Testis (tissue), 3 donors: Measurements from ENCODE around the gene CLEC7A. TPM values are rescaled to one million over a fixed set of nuclear protein-coding genes. Genes with fewer than 3 reads are reported as not detected.
A peak's percentile ranks its signal among the peaks of the same experiment; 100 is the strongest.

ENCODE experiments used
- DNase-seq: peaks from one replicate; pipeline ENCODE4 v3.0.0-alpha.2; 2019
- H3K27ac ChIP-seq, 2 donors: fragments of 200-600 bp; sonication (generic); one replicate each; pipeline ENCODE4 v1.5.1; 2019
- H3K27me3 ChIP-seq: fragments of 200-600 bp; sonication (generic); one replicate; pipeline ENCODE4 v1.5.1; 2019
- H3K36me3 ChIP-seq: fragments of 200-600 bp; sonication (generic); one replicate; pipeline ENCODE4 v1.5.1; 2017; ENCODE audit warnings: low read depth; ENCODE audit errors: missing control alignments
- H3K4me1 ChIP-seq: fragments of 200-600 bp; sonication (generic); one replicate; pipeline ENCODE4 v1.5.1; 2019
- H3K4me3 ChIP-seq, 2 donors: fragments of 200-600 bp; sonication (generic); one replicate each; pipeline ENCODE4 v1.5.1; 2017 to 2019
- H3K9me3 ChIP-seq: fragments of 200-600 bp; sonication (generic); one replicate; pipeline ENCODE4 v1.5.1; 2017
- POLR2A ChIP-seq: fragments of 450-650 bp; IDR thresholded peaks from one replicate; pipeline ENCODE4 v1.6.1; 2017; ENCODE audit warnings: antibody characterized with exemption, mild to moderate bottlenecking, moderate library complexity
- WGBS, 2 donors: methylation state at CpG; one replicate each; pipeline ENCODE4 v1.1.5; 2018; 5-methylcytosine and 5-hydroxymethylcytosine counted together
- intact Hi-C: fragments of 100-400 bp; cut with DNase I; formaldehyde crosslinking; loops from one replicate; pipeline ENCODE4 v1.15.1; 2023; ENCODE audit warnings: low total_unique reads
- polyA plus RNA-seq: library from polyadenylated mRNA; stranded (reverse); fragments of 350-450 nt; fragmentation: Illumina TruSeq; extraction: RNeasy Lipid Tissue Mini Kit (QIAGEN cat#74804); gene quantifications from one replicate; pipeline ENCODE4 v1.2.3, GENCODE V29; 2014; ENCODE audit warnings: low read depth, low replicate concordance; ENCODE audit not compliant: insufficient read depth
- total RNA-seq, 2 donors: library from RNA; depleted of rRNA; stranded (reverse); fragments of >200 nt; gene quantifications; one replicate each; pipeline ENCODE4 v1.2.3, GENCODE V29; 2016
- TF ChIP-seq, protein P1 (sequence below), 3 experiments: fragments of 450-650 bp in 2 of 3; fragments of 200-600 bp in 1 of 3; sonication (generic) in 1 of 3; IDR thresholded peaks; one replicate each; pipeline ENCODE4 v1.5.1; 2016 to 2019; ENCODE audit warnings: antibody characterized with exemption in 3 of 3, mild to moderate bottlenecking in 2 of 3, moderate library complexity in 1 of 3

The CLEC7A gene
- total and polyA plus RNA-seq, 3 donors from 2014 or later, result 1.9 to 4.8 (median 4.4) TPM

DNA sequence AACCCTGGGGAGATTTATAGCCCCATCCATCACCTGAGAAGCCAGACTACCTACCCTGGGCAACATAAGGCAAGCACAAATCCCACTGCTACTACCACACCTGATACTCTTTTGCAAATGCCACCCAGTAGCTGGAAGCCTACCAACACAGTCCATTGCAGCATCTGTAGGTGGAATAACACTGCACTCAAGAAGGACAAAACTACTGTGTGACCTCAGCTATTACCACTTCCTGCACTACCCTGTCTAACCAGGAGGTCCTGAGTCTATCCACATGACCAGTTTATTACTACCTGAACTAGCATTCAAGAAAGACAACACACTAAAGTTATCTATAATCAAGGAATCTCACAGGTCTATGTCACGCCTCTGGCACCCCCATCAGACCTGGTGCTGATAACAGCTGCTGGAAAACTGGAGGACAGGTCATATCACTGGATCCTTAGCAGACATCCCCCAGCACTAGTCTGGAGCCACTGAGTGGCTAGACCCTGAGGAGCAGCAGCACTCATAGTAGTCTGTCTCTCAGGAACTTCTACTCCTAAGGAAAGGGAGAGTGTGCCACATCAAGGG is 28.3 kb downstream of the CLEC7A start:
- no peak overlapping the region for H3K4me3 ChIP-seq
- intact Hi-C loops, result no loop called here
- TF ChIP-seq POLR2A, result no peak
- TF ChIP-seq, protein P1, sequence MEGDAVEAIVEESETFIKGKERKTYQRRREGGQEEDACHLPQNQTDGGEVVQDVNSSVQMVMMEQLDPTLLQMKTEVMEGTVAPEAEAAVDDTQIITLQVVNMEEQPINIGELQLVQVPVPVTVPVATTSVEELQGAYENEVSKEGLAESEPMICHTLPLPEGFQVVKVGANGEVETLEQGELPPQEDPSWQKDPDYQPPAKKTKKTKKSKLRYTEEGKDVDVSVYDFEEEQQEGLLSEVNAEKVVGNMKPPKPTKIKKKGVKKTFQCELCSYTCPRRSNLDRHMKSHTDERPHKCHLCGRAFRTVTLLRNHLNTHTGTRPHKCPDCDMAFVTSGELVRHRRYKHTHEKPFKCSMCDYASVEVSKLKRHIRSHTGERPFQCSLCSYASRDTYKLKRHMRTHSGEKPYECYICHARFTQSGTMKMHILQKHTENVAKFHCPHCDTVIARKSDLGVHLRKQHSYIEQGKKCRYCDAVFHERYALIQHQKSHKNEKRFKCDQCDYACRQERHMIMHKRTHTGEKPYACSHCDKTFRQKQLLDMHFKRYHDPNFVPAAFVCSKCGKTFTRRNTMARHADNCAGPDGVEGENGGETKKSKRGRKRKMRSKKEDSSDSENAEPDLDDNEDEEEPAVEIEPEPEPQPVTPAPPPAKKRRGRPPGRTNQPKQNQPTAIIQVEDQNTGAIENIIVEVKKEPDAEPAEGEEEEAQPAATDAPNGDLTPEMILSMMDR (IDR thresholded peaks at IDR 0.05), result no peak
- H3K27me3 ChIP-seq, result no peaks in the 10 kb centered on the region
- DNase-seq, result no peak
- 100% methylated on average over 1 of the region's 1 CpG for WGBS, 2 donors
- H3K4me1 ChIP-seq, result peaks cover 11% of the 10 kb centered on the region
- no peaks in the 10 kb centered on the region for H3K36me3 ChIP-seq
- no peaks in the 10 kb centered on the region for H3K9me3 ChIP-seq
- H3K27ac ChIP-seq, result no peak overlapping the region

DNA sequence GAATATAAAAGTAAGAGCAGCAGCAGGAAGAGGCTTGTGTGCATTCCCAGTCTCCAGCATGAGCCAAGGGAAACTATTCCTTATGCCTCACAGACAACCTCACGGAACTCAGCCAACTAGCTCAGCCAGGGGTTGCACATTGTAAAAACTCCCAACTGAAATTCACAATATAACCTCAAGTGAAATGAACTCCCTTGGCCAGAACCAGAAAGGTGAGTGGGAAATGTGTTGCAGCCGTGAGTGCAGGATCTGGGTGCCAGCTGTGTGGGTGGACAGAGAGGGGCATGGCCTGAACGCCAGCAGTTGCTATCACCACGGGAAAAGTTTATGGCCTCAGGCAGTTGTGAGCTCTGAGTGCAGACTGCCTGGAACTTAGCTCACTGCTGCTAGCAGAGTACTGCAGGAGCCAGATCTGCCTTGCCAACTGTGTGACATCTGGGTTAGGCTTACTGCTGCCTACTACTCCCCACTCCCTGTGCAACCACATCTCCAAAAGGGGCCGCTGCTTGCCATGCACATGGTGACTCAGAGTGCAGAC is 28.9 kb downstream of the CLEC7A start:
- Histone ChIP-seq H3K4me1 (peaks cover 11% of the 10 kb centered on the region), H3K27me3 (no peaks in the 10 kb centered on the region), H3K27ac (peak overlapping the region in 1 of 2 donors; percentile 46), H3K36me3 (no peaks in the 10 kb centered on the region), H3K9me3 (no peaks in the 10 kb centered on the region), H3K4me3 (no peak overlapping the region)
- 35 to 44% methylated on average over 2 to 5 of the region's 5 CpGs for WGBS, 2 donors
- peak; percentile 50 for DNase-seq
- TF ChIP-seq, protein P1 (IDR thresholded peaks at IDR 0.05), result no peak
- no peak for TF ChIP-seq POLR2A
- intact Hi-C loops, result no loop called here

DNA sequence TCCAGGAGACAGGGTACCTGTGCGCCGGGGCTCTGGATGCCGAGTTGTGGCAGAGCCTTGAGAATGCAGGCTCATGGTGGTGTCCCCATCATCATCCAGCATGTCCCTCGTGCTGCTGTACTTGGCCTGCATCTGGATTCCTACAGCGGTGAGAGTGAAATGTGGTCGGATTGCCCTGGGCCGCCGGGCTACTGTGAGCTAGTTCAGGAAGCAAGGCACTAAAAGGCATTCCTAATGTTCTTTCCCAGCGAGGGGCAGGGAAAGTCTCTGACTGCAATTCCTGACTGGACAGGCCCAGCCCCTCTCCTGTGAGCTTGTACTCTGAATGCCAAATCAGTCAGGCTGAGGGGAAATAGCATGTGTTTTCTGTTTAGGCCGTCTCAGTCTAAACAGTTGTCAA is 31.2 kb downstream of the CLEC7A start, which contains the start of gene CLEC1A:
Gene CLEC1A (minus strand): TSS at position 195 of the 400 bp plus-strand sequence. CDS start 63 bp downstream, at position 132.
- intact Hi-C loops, result no loop called here
- Histone ChIP-seq H3K27me3 (no peaks in the 10 kb centered on the region), H3K4me3 (no peak within 1 kb of the TSS), H3K4me1 (peaks cover 11% of the 10 kb centered on the region), H3K36me3 (no peaks in the 10 kb centered on the region), H3K9me3 (no peaks in the 10 kb centered on the region), H3K27ac (peak within 1 kb of the TSS; percentile 19 to 70)
- peak; percentile 21 for DNase-seq
- 39 to 58% methylated on average over 10 of the region's 10 CpGs for WGBS, 2 donors
- TF ChIP-seq POLR2A, result no peak
- TF ChIP-seq, protein P1 (IDR thresholded peaks at IDR 0.05), result no peak

DNA sequence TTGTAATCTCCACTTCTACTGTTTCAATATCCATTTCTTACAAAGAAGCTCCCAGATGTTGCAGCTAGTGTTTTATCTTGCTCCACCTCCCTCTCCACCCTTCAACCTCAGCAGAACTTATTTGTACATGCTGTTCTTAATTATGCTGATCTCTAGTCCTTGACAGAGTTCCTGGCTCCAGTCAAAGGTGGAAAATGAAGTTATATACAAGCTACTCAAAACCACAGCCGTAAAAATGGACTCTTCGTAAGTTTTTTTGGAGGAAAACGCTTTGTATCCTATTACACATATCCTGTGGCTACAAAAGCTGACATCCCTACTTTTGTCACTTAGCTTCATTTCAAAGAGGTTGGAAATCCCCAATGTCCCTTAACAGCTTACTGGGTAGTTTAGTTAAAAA is 32.5 kb downstream of the CLEC7A start:
- Histone ChIP-seq H3K27ac (peak overlapping the region in 1 of 2 donors; percentile 70), H3K36me3 (no peaks in the 10 kb centered on the region), H3K4me1 (peaks cover 11% of the 10 kb centered on the region), H3K4me3 (no peak overlapping the region), H3K27me3 (no peaks in the 10 kb centered on the region), H3K9me3 (no peaks in the 10 kb centered on the region)
- TF ChIP-seq, protein P1 (IDR thresholded peaks at IDR 0.05), result no peak
- no peak for TF ChIP-seq POLR2A
- no peak for DNase-seq
- intact Hi-C loops, result no loop called here
- 16 to 23% methylated on average over 3 of the region's 3 CpGs for WGBS, 2 donors

DNA sequence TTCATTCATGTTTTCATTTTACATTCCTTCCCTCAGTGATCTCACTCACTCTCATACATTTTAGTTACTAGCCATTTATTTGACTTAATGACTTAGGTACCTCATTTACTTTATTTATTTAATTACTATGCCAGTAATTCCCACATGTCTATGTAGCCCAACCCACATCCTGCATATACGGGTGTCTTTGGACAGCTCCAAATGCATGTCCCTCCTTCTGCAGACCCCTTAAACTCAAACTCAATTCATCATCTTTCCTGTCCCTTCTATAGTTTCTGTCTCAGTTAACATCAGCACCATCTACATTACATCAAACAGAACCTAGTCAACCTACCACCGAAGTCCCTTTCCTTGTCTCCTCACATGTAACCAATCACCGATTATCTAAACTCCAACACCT is 34.0 kb downstream of the CLEC7A start:
- intact Hi-C loops, result no loop called here
- H3K4me1 ChIP-seq, result peaks cover 3% of the 10 kb centered on the region
- no peak overlapping the region for H3K4me3 ChIP-seq

More for the DNA sequence above, 34.0 kb downstream of the CLEC7A start:
- Histone ChIP-seq H3K9me3 (no peaks in the 10 kb centered on the region), H3K27ac (no peak overlapping the region), H3K36me3 (no peaks in the 10 kb centered on the region), H3K27me3 (no peaks in the 10 kb centered on the region)
- 92 to 94% methylated on average over 3 of the region's 3 CpGs for WGBS, 2 donors
- TF ChIP-seq, protein P1 (IDR thresholded peaks at IDR 0.05), result no peak
- TF ChIP-seq POLR2A, result no peak
- no peak for DNase-seq
